Measurements from ENCODE around the gene NOTCH3.

- TF ChIP-seq, protein P1, sequence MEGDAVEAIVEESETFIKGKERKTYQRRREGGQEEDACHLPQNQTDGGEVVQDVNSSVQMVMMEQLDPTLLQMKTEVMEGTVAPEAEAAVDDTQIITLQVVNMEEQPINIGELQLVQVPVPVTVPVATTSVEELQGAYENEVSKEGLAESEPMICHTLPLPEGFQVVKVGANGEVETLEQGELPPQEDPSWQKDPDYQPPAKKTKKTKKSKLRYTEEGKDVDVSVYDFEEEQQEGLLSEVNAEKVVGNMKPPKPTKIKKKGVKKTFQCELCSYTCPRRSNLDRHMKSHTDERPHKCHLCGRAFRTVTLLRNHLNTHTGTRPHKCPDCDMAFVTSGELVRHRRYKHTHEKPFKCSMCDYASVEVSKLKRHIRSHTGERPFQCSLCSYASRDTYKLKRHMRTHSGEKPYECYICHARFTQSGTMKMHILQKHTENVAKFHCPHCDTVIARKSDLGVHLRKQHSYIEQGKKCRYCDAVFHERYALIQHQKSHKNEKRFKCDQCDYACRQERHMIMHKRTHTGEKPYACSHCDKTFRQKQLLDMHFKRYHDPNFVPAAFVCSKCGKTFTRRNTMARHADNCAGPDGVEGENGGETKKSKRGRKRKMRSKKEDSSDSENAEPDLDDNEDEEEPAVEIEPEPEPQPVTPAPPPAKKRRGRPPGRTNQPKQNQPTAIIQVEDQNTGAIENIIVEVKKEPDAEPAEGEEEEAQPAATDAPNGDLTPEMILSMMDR (IDR thresholded peaks at IDR 0.05), result no peak
- no peak for TF ChIP-seq POLR2A (IDR thresholded peaks at IDR 0.05)
Observed at GRCh38 chr19:15245370-15246197, 44.8 kb upstream of the NOTCH3 start.
